ENCODE results near the gene UTF1.

- no peak for TF ChIP-seq BACH1 (IDR thresholded peaks at IDR 0.05; ENCODE audit: low read length)
- no peak for TF ChIP-seq CEBPB (IDR thresholded peaks at IDR 0.05; ENCODE audit: low read depth, low read length)
- no peak for TF ChIP-seq CTCF (IDR thresholded peaks at IDR 0.05; ENCODE audit: control extremely low read depth in 1 of 3, insufficient read depth in 1 of 3, low read depth in 1 of 3, low read length in 3 of 3)
- no peak for TF ChIP-seq PHF8 (conservative IDR thresholded peaks at IDR 0.05; ENCODE audit: low read depth, low read length)
- no peak for TF ChIP-seq POLR2AphosphoS5 (IDR thresholded peaks at IDR 0.05; ENCODE audit: low read depth, low read length)
- TF ChIP-seq, protein P1, sequence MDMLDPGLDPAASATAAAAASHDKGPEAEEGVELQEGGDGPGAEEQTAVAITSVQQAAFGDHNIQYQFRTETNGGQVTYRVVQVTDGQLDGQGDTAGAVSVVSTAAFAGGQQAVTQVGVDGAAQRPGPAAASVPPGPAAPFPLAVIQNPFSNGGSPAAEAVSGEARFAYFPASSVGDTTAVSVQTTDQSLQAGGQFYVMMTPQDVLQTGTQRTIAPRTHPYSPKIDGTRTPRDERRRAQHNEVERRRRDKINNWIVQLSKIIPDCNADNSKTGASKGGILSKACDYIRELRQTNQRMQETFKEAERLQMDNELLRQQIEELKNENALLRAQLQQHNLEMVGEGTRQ (IDR thresholded peaks at IDR 0.05; ENCODE audit: low read length), result no peak
- TF ChIP-seq YY1 (IDR thresholded peaks at IDR 0.05; ENCODE audit: low read depth, low read length), result no peak
- TF ChIP-seq CHD1 (IDR thresholded peaks at IDR 0.05; ENCODE audit: low read depth, low read length), result no peak
- no peak for TF ChIP-seq NRF1 (IDR thresholded peaks at IDR 0.05; ENCODE audit: low read depth, low read length)
- TF ChIP-seq TAF1 (IDR thresholded peaks at IDR 0.05; ENCODE audit: low read depth, low read length), result no peak
- no peak for TF ChIP-seq POLR2A (IDR thresholded peaks at IDR 0.05; ENCODE audit: control extremely low read depth in 1 of 2, low read depth in 2 of 2, low read length in 2 of 2)
- TF ChIP-seq, protein P2, sequence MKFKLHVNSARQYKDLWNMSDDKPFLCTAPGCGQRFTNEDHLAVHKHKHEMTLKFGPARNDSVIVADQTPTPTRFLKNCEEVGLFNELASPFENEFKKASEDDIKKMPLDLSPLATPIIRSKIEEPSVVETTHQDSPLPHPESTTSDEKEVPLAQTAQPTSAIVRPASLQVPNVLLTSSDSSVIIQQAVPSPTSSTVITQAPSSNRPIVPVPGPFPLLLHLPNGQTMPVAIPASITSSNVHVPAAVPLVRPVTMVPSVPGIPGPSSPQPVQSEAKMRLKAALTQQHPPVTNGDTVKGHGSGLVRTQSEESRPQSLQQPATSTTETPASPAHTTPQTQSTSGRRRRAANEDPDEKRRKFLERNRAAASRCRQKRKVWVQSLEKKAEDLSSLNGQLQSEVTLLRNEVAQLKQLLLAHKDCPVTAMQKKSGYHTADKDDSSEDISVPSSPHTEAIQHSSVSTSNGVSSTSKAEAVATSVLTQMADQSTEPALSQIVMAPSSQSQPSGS (IDR thresholded peaks at IDR 0.05; ENCODE audit: low read length), result no peak
- TF ChIP-seq RNF2 (IDR thresholded peaks at IDR 0.05; ENCODE audit: borderline replicate concordance, low read depth, low read length, missing control alignments, poor library complexity, severe bottlenecking), result no peak
These were observed 29.9 kb upstream of the UTF1 start for GRCh38 chr10:133199992-133200611.
